OCI-LY1 (cell line): ENCODE data around the gene SENP8.
"Not testable (repeated sequence)": the region's sequence is repeated elsewhere in the genome, so short reads cannot be mapped to it uniquely, and the experiment has no call there.

Source experiments
- H2AFZ ChIP-seq: fragments of 200-600 bp; sonication (generic), shearing (Covaris generic); 2 replicates; pipeline ENCODE4 v1.6.0; 2014; ENCODE audit warnings: antibody characterized with exemption, mild to moderate bottlenecking, low read length
- H3F3A ChIP-seq: fragments of 200-600 bp; sonication (generic), shearing (Covaris generic); 2 replicates; pipeline ENCODE4 v1.6.0; 2014; ENCODE audit warnings: mild to moderate bottlenecking, antibody characterized with exemption, low read length, moderate library complexity; ENCODE audit not compliant: insufficient read depth
- H3K27ac ChIP-seq: fragments of 200-600 bp; sonication (generic); 2 replicates; pipeline ENCODE4 v1.5.1; 2014; ENCODE audit warnings: low read length, mixed run types, mild to moderate bottlenecking, low read depth; ENCODE audit not compliant: poor library complexity, severe bottlenecking
- H3K27me3 ChIP-seq: fragments of 200-600 bp; sonication (generic); 2 replicates; pipeline ENCODE4 v1.6.0; 2014; ENCODE audit warnings: antibody characterized with exemption, mild to moderate bottlenecking, low read length, moderate library complexity; ENCODE audit not compliant: insufficient read depth
- H3K36me3 ChIP-seq: fragments of 200-600 bp; sonication (generic); 2 replicates; pipeline ENCODE4 v1.6.1; 2014; ENCODE audit warnings: mild to moderate bottlenecking, antibody characterized with exemption, low read length, moderate library complexity, mixed read lengths; ENCODE audit not compliant: insufficient read depth
- H3K4me1 ChIP-seq: fragments of 200-600 bp; sonication (generic); 2 replicates; pipeline ENCODE4 v1.5.1; 2014; ENCODE audit warnings: mild to moderate bottlenecking, low read length, moderate library complexity; ENCODE audit not compliant: insufficient read depth, severe bottlenecking
- H3K4me2 ChIP-seq: fragments of 200-600 bp; sonication (generic), shearing (Covaris generic); 2 replicates; pipeline ENCODE4 v1.6.1; 2014; ENCODE audit warnings: low read length
- H3K4me3 ChIP-seq: fragments of 200-600 bp; sonication (generic); 2 replicates; pipeline ENCODE4 v1.5.1; 2014; ENCODE audit warnings: low read length, low read depth, mild to moderate bottlenecking, mixed read lengths; ENCODE audit not compliant: poor library complexity, severe bottlenecking
- H3K79me2 ChIP-seq: fragments of 200-600 bp; shearing (Covaris generic); 2 replicates; pipeline ENCODE4 v1.6.1; 2016; ENCODE audit warnings: mixed run types, low read length, mixed read lengths; ENCODE audit not compliant: insufficient read depth
- H3K9ac ChIP-seq: fragments of 200-600 bp; sonication (generic), shearing (Covaris generic); 2 replicates; pipeline ENCODE4 v1.6.1; 2014; ENCODE audit warnings: mild to moderate bottlenecking, low read length, mixed read lengths
- H3K9me2 ChIP-seq: fragments of 200-600 bp; sonication (generic), shearing (Covaris generic); 2 replicates; pipeline ENCODE4 v1.6.1; 2014; ENCODE audit warnings: low read depth, mild to moderate bottlenecking, low read length, mixed read lengths
- H3K9me3 ChIP-seq: fragments of 200-600 bp; shearing (Covaris generic); 2 replicates; pipeline ENCODE4 v1.6.1; 2014; ENCODE audit warnings: low read length, mixed read lengths
- H4K20me1 ChIP-seq: fragments of 200-600 bp; sonication (generic), shearing (Covaris generic); 2 replicates; pipeline ENCODE4 v1.6.0; 2016; ENCODE audit warnings: mild to moderate bottlenecking, low read length; ENCODE audit not compliant: insufficient read depth
- EZH2 ChIP-seq: fragments of 200-600 bp; sonication (generic), shearing (Covaris generic); IDR thresholded peaks from 2 replicates; pipeline ENCODE4 v1.8.0; 2017; ENCODE audit warnings: borderline replicate concordance, mixed run types, mild to moderate bottlenecking, antibody characterized with exemption, low read length, moderate library complexity, mixed read lengths
- TF ChIP-seq, protein P1 (sequence below): fragments of 200-600 bp; sonication (generic), shearing (Covaris generic); IDR thresholded peaks from 2 replicates; pipeline ENCODE4 v1.5.1; 2017; ENCODE audit warnings: mild to moderate bottlenecking, antibody characterized with exemption, low read length, moderate library complexity, mixed read lengths

SENP8 gene

DNA sequence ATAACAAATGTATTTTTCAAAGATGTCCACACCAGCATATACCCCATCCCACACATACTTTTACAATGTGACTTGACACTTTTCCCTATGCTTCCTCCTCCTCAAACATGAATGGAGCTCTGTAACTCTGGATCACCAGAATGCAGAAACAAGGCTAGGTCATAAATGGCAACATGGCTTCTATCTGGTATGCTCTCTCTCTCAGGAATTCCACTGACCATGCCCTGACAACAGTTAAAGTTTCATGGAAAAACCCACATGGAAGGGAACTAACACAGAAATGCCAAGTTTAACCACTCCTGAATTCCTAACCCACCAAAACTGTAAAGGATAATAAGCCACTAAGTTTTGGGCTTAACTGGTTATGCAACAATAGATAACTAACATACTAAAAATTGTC, 20.2 kb upstream of the SENP8 start:
- Histone ChIP-seq H3K27ac (no peak overlapping the region), H3K9ac (no peak overlapping the region), H4K20me1 (no peaks in the 10 kb centered on the region), H3K79me2 (peaks cover 4% of the 10 kb centered on the region), H3K9me3 (no peaks in the 10 kb centered on the region), H3K9me2 (no peaks in the 10 kb centered on the region), H3F3A (no peaks in the 10 kb centered on the region), H3K4me2 (no peak overlapping the region), H3K4me3 (no peak overlapping the region), H2AFZ (no peak overlapping the region), H3K4me1 (peaks cover 7% of the 10 kb centered on the region), H3K27me3 (no peaks in the 10 kb centered on the region), H3K36me3 (no peaks in the 10 kb centered on the region)
- TF ChIP-seq, protein P1, sequence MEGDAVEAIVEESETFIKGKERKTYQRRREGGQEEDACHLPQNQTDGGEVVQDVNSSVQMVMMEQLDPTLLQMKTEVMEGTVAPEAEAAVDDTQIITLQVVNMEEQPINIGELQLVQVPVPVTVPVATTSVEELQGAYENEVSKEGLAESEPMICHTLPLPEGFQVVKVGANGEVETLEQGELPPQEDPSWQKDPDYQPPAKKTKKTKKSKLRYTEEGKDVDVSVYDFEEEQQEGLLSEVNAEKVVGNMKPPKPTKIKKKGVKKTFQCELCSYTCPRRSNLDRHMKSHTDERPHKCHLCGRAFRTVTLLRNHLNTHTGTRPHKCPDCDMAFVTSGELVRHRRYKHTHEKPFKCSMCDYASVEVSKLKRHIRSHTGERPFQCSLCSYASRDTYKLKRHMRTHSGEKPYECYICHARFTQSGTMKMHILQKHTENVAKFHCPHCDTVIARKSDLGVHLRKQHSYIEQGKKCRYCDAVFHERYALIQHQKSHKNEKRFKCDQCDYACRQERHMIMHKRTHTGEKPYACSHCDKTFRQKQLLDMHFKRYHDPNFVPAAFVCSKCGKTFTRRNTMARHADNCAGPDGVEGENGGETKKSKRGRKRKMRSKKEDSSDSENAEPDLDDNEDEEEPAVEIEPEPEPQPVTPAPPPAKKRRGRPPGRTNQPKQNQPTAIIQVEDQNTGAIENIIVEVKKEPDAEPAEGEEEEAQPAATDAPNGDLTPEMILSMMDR, result no peak
- no peak for TF ChIP-seq EZH2

DNA sequence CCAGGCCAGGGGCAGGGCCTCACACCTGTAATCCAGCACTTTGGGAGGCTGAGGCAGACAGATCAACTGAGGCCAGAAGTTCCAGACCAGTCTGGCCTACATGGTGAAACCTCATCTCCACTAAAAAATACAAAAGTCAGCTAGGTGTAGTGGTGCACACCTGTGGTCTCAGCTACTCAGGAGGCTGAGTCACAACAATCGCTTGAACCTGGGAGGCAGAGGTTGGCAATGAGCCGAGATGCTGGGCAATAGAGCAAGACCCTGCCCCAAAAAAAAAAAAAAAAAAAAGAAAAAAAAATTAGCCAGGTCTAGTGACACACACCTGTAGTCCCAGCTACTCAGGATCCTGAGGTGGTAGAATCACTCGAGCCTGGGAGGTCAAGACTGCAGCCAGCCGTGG, 19.0 kb upstream of the SENP8 start:
- H3K36me3 ChIP-seq, result no peaks in the 10 kb centered on the region
- no peak overlapping the region for H3K4me2 ChIP-seq
- H3K9ac ChIP-seq, result no peak overlapping the region
- no peaks in the 10 kb centered on the region for H3K27me3 ChIP-seq
- no peak overlapping the region for H2AFZ ChIP-seq
- H3K9me2 ChIP-seq, result no peaks in the 10 kb centered on the region
- H3K27ac ChIP-seq, result no peak overlapping the region
- TF ChIP-seq, protein P1, result no peak
- TF ChIP-seq EZH2, result no peak
- no peaks in the 10 kb centered on the region for H4K20me1 ChIP-seq
- no peaks in the 10 kb centered on the region for H3K9me3 ChIP-seq
- no peak overlapping the region for H3K4me3 ChIP-seq
- peaks cover 4% of the 10 kb centered on the region for H3K79me2 ChIP-seq
- H3K4me1 ChIP-seq, result peaks cover 18% of the 10 kb centered on the region
- no peaks in the 10 kb centered on the region for H3F3A ChIP-seq

DNA sequence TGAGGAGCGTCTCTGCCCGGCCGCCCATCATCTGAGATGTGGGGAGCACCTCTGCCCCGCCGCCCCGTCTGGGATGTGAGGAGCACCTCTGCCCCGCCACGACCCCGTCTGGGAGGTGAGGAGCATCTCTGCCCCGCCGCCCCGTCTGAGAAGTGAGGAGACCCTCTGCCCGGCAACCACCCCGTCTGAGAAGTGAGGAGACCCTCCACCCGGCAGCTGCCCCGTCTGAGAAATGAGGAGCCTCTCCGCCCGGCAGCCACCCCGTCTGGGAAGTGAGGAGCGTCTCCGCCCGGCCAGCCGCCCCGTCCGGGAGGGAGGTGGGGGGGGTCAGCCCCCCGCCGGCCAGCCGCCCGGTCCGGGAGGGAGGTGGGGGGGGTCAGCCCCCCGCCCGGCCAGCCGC, 17.7 kb upstream of the SENP8 start:
- H3K9ac ChIP-seq, H2AFZ ChIP-seq, H3F3A ChIP-seq, H3K4me2 ChIP-seq, H3K9me3 ChIP-seq, H4K20me1 ChIP-seq, H3K9me2 ChIP-seq, H3K79me2 ChIP-seq, H3K27me3 ChIP-seq, H3K36me3 ChIP-seq, H3K27ac ChIP-seq, H3K4me3 ChIP-seq: not testable (repeated sequence)
- peaks cover 29% of the 10 kb centered on the region for H3K4me1 ChIP-seq

DNA sequence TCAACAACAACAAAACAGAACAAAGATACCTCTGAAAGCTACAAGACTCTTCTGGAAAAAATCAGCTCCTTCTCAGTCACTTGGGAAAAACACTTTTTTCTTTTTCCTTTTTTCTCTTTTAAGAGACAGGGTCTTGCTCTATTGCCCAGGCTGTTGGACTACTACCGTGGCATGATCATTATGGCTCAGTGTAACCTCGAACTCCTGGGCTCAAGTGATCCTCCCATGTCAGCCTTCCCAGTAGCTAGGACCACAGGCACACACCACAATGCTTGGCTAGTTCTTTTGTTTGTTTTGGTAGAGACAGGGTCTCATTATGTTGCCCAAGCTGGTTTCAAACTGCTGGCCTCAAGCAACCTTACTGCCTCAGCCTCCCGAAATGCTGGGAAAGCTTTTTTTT, 13.1 kb upstream of the SENP8 start:
- H3K9me3 ChIP-seq, result no peaks in the 10 kb centered on the region
- H3K79me2 ChIP-seq, result peaks cover 37% of the 10 kb centered on the region
- no peaks in the 10 kb centered on the region for H3F3A ChIP-seq
- no peak overlapping the region for H3K4me2 ChIP-seq
- TF ChIP-seq, protein P1, result no peak
- TF ChIP-seq EZH2, result no peak
- H3K9ac ChIP-seq, result no peak overlapping the region
- H2AFZ ChIP-seq, result no peak overlapping the region
- peak overlapping the region; percentile 30 for H3K27ac ChIP-seq
- no peaks in the 10 kb centered on the region for H3K27me3 ChIP-seq
- peaks cover 50% of the 10 kb centered on the region for H3K4me1 ChIP-seq
- H3K9me2 ChIP-seq, result no peaks in the 10 kb centered on the region
- H3K4me3 ChIP-seq, result no peak overlapping the region
- no peaks in the 10 kb centered on the region for H4K20me1 ChIP-seq
- H3K36me3 ChIP-seq, result no peaks in the 10 kb centered on the region
